Endothelial cell of umbilical vein (primary cell): ENCODE results near the gene EPSTI1. TPM values are rescaled to one million over a fixed set of nuclear protein-coding genes. Genes with fewer than 3 reads are reported as not detected.

Experiments used
- BruUV-seq: library from RNA; stranded (reverse); fragments of 400-500 nt; replicated peaks from 2 replicates; lab custom pipeline; 2021; lab: Mats Ljungman, UMichigan
- CTCF ChIA-PET: fragments of 300-600, 350-600 bp; sonication (Branson Sonifier 250); formaldehyde crosslinking; loops from one replicate; lab custom pipeline; 2021; ENCODE audit warnings: antibody characterized with exemption, inconsistent platforms; lab: Charles Lee
- POLR2A ChIA-PET: fragments of 300-600, 350-600 bp; sonication (Branson Sonifier 250); formaldehyde crosslinking; loops from one replicate; lab custom pipeline; 2021; ENCODE audit warnings: antibody characterized with exemption, inconsistent platforms; lab: Charles Lee
- DNase-seq: peaks from one replicate; pipeline ENCODE4 v3.0.0-alpha.2; 2011; ENCODE audit warnings: low read depth, low spot score
- FAIRE-seq: peaks from 2 replicates; lab custom pipeline; 2011; peaks lifted over from hg19 to GRCh38; lab: Jason Lieb, UNC
- H2AFZ ChIP-seq: 2 replicates; pipeline ENCODE4 v1.6.0; 2012; ENCODE audit warnings: low read depth, low read length, control low read depth, inconsistent platforms
- H3K27ac ChIP-seq: 2 replicates; pipeline ENCODE4 v1.5.1; 2011; ENCODE audit warnings: low read depth, mild to moderate bottlenecking, control low read depth, low read length, moderate library complexity; ENCODE audit not compliant: insufficient read depth
- H3K27me3 ChIP-seq, 2 experiments: 2 replicates each; pipeline versions ENCODE4 v1.6.0 to v1.6.1; 2011; ENCODE audit warnings: low read length in 2 of 2, mixed read lengths in 1 of 2; ENCODE audit not compliant: control insufficient read depth in 2 of 2, insufficient read depth in 2 of 2
- H3K36me3 ChIP-seq, 2 experiments: 2 replicates in 1 of 2; 3 replicates in 1 of 2; pipeline ENCODE4 v1.5.1; 2011; ENCODE audit warnings: low read length in 2 of 2, mild to moderate bottlenecking in 1 of 2, moderate library complexity in 1 of 2; ENCODE audit not compliant: control insufficient read depth in 2 of 2, insufficient read depth in 2 of 2; ENCODE audit errors: extremely low read depth in 1 of 2
- H3K4me1 ChIP-seq: 3 replicates; pipeline ENCODE4 v1.5.1; 2011; ENCODE audit warnings: mild to moderate bottlenecking, low read length; ENCODE audit not compliant: control insufficient read depth, insufficient read depth; ENCODE audit errors: extremely low read depth
- H3K4me2 ChIP-seq: 2 replicates; pipeline ENCODE4 v1.6.1; 2011; ENCODE audit warnings: low read length, control low read depth, mixed read lengths; ENCODE audit not compliant: insufficient read depth
- H3K4me3 ChIP-seq, 3 experiments: fragments of 200-600 bp in 1 of 3; sonication (generic), shearing (Covaris generic) in 1 of 3; replicated peaks in 1 of 3; 2 replicates each; pipeline ENCODE4 v1.5.1; 2011 to 2016; ENCODE audit warnings: control low read depth in 3 of 3, low read length in 3 of 3, mild to moderate bottlenecking in 2 of 3, inconsistent platforms in 1 of 3, low read depth in 1 of 3, moderate library complexity in 1 of 3; ENCODE audit not compliant: insufficient read depth in 1 of 3
- H3K79me2 ChIP-seq: 2 replicates; pipeline ENCODE4 v1.6.0; 2012; ENCODE audit warnings: low read length, inconsistent platforms; ENCODE audit not compliant: control insufficient read depth, insufficient read depth
- H3K9ac ChIP-seq: replicated peaks from 2 replicates; pipeline ENCODE3; 2011; ENCODE audit warnings: low read length, control low read depth; ENCODE audit not compliant: insufficient read depth; ENCODE audit errors: extremely low read depth
- H3K9me1 ChIP-seq: replicated peaks from 3 replicates; pipeline ENCODE4 v1.6.0; 2011; ENCODE audit warnings: mild to moderate bottlenecking, low read length; ENCODE audit not compliant: control insufficient read depth, insufficient read depth; ENCODE audit errors: extremely low read depth
- H3K9me3 ChIP-seq: replicated peaks from 2 replicates; pipeline ENCODE4 v1.5.1; 2012; ENCODE audit warnings: low read length, inconsistent platforms; ENCODE audit not compliant: control insufficient read depth, insufficient read depth
- H4K20me1 ChIP-seq: replicated peaks from 2 replicates; pipeline ENCODE3; 2011; ENCODE audit warnings: mild to moderate bottlenecking, low read length; ENCODE audit not compliant: control insufficient read depth, insufficient read depth; ENCODE audit errors: extremely low read depth
- EZH2 ChIP-seq: IDR thresholded peaks from 2 replicates; pipeline ENCODE4 v1.6.1; 2012; ENCODE audit warnings: borderline replicate concordance, low read depth, mild to moderate bottlenecking, moderate library complexity, low read length, inconsistent platforms; ENCODE audit not compliant: severe bottlenecking
- FOS ChIP-seq: IDR thresholded peaks from 2 replicates; pipeline ENCODE4 v1.6.1; 2011; ENCODE audit warnings: mild to moderate bottlenecking, low read length, moderate library complexity, borderline replicate concordance; ENCODE audit not compliant: insufficient read depth
- GATA2 ChIP-seq: IDR thresholded peaks from 2 replicates; pipeline ENCODE4 v1.7.0; 2011; ENCODE audit warnings: low read depth, mild to moderate bottlenecking, moderate library complexity, mixed read lengths, low read length; ENCODE audit not compliant: insufficient read length, insufficient read depth
- JUN ChIP-seq: IDR thresholded peaks from 2 replicates; pipeline ENCODE4 v1.6.1; 2011; ENCODE audit warnings: borderline replicate concordance, low read depth; ENCODE audit not compliant: insufficient read length, insufficient read depth
- MYC ChIP-seq: IDR thresholded peaks from one replicate; pipeline ENCODE4 v1.6.1; 2011; ENCODE audit warnings: mild to moderate bottlenecking, low read depth, low read length
- POLR2A ChIP-seq: IDR thresholded peaks from 2 replicates; pipeline ENCODE4 v1.6.1; 2012; ENCODE audit warnings: low read depth, mild to moderate bottlenecking, control low read depth, low read length
- POLR2AphosphoS5 ChIP-seq: IDR thresholded peaks from 2 replicates; pipeline ENCODE4 v1.6.1; 2012; ENCODE audit warnings: low read depth, mild to moderate bottlenecking, control low read depth, low read length, moderate library complexity; ENCODE audit not compliant: insufficient read depth
- dilution Hi-C: fragments of 300-500 bp; cut with MboI; formaldehyde crosslinking; loops from one replicate; pipeline ENCODE4 v1.15.0; 2019; ENCODE audit warnings: low sequenced_read_pairs; ENCODE audit not compliant: extremely low pct_ligation_motif_present
- intact Hi-C: fragments of 100-400 bp; cut with micrococcal nuclease; formaldehyde crosslinking; loops from one replicate; pipeline ENCODE4 v1.10.0; 2022
- polyA plus RNA-seq, 4 experiments: library from polyadenylated mRNA; depleted of rRNA in 3 of 4; stranded (reverse) in 3 of 4; unstranded in 1 of 4; fragments of >200 nt; gene quantifications; 2 replicates each; pipeline versions ENCODE4 v1.2.1 to v1.2.3, GENCODE V29; 2011 to 2012; ENCODE audit warnings: missing spikeins in 1 of 4
- total RNA-seq: library from RNA; stranded (reverse); gene quantifications from 2 replicates; pipeline ENCODE4 v1.2.3, GENCODE V29; 2021
- TF ChIP-seq, protein P1 (sequence below): IDR thresholded peaks from 2 replicates; pipeline ENCODE4 v1.6.1; 2011; ENCODE audit not compliant: insufficient read depth, insufficient read length
- TF ChIP-seq, protein P2 (sequence below), 2 donors: IDR thresholded peaks; 1 replicate in 1 of 2; 2 replicates in 1 of 2; pipeline ENCODE4 v1.5.1; 2011; ENCODE audit warnings: low read length in 2 of 2, mild to moderate bottlenecking in 2 of 2, moderate library complexity in 2 of 2, control low read depth in 1 of 2, inconsistent platforms in 1 of 2, low read depth in 1 of 2; ENCODE audit not compliant: insufficient read depth in 1 of 2; ENCODE audit errors: extremely low read depth in 1 of 2

The EPSTI1 gene
- total and polyA plus RNA-seq, 2 donors (not counting 3 experiments of a cell fraction or from before 2014, with no cell fraction given): 0.77 to 3.1 TPM

DNA sequence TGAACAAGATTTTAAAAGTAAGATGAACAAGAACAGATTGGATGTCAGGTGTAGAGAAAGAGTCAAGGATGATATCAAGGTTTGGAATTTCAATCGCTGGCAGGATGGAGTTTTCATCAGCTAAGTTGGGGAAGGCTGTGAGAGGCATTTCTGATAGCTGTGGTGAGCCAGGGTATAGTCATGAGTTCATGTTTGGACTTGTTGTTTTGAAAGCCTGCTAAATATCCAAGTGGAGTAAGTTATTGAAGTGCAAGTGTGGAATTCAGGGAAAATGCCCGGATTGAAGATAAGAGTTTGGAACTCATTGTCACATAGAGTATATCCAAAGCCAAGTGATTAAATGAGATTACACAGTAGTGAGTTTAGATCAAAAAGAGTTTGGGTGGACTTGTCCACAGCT lies 11.0 kb upstream of the EPSTI1 start:
- no peaks in the 10 kb centered on the region for H3K9me1 ChIP-seq
- no peak overlapping the region for H3K4me3 ChIP-seq
- FAIRE-seq (no peak), DNase-seq (no peak)
- no peaks in the 10 kb centered on the region for H4K20me1 ChIP-seq
- intact Hi-C loops: no loop called here
- peaks cover 5% of the 10 kb centered on the region for H3K4me1 ChIP-seq
- TF ChIP-seq MYC (no peak), POLR2A (no peak), EZH2 (no peak), FOS (no peak), GATA2 (no peak), POLR2AphosphoS5 (no peak), JUN (no peak)
- TF ChIP-seq, protein P1, sequence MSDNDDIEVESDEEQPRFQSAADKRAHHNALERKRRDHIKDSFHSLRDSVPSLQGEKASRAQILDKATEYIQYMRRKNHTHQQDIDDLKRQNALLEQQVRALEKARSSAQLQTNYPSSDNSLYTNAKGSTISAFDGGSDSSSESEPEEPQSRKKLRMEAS: no peak
- TF ChIP-seq, protein P2, sequence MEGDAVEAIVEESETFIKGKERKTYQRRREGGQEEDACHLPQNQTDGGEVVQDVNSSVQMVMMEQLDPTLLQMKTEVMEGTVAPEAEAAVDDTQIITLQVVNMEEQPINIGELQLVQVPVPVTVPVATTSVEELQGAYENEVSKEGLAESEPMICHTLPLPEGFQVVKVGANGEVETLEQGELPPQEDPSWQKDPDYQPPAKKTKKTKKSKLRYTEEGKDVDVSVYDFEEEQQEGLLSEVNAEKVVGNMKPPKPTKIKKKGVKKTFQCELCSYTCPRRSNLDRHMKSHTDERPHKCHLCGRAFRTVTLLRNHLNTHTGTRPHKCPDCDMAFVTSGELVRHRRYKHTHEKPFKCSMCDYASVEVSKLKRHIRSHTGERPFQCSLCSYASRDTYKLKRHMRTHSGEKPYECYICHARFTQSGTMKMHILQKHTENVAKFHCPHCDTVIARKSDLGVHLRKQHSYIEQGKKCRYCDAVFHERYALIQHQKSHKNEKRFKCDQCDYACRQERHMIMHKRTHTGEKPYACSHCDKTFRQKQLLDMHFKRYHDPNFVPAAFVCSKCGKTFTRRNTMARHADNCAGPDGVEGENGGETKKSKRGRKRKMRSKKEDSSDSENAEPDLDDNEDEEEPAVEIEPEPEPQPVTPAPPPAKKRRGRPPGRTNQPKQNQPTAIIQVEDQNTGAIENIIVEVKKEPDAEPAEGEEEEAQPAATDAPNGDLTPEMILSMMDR (IDR thresholded peaks at IDR 0.05; ENCODE audit: extremely low read depth in 1 of 2, insufficient read depth in 1 of 2, low read depth in 1 of 2, low read length in 2 of 2): no peak
- no peak overlapping the region for H3K9ac ChIP-seq
- H3K4me2 ChIP-seq: no peak overlapping the region
- POLR2A ChIA-PET: no interaction called here
- no peak overlapping the region for H3K27ac ChIP-seq
- no peak overlapping the region for H2AFZ ChIP-seq
- dilution Hi-C loops: no loop called here
- no peaks in the 10 kb centered on the region for H3K9me3 ChIP-seq
- no peaks in the 10 kb centered on the region for H3K79me2 ChIP-seq
- BruUV-seq: no TSS peak
- peaks cover 0 to 2% of the 10 kb centered on the region in 2 experiments for H3K27me3 ChIP-seq
- H3K36me3 ChIP-seq: no peaks in the 10 kb centered on the region
- CTCF ChIA-PET: no interaction called here
